ENCODE data around the gene KLF3. TPM values are rescaled to one million over a fixed set of nuclear protein-coding genes. Genes with fewer than 3 reads are reported as not detected.
A peak's percentile ranks its signal among the peaks of the same experiment; 100 is the strongest.

Gene KLF3
- total RNA-seq, 1 experiment from 2014 or later = 37.5 TPM

GRCh38 chr4:38715050-38715449 lies 51.1 kb downstream of the KLF3 start:
- no peak for DNase-seq
- Histone ChIP-seq H3F3A (ENCODE audit: insufficient read depth, low read depth) (peaks cover 10% of the 10 kb centered on the region; the same call in 1 of the 2 replicates), H3K27ac (no peak overlapping the region), H3K79me2 (ENCODE audit: low read depth) (no peaks in the 10 kb centered on the region), H3K4me1 (replicated peaks; ENCODE audit: insufficient read depth) (peaks cover 12% of the 10 kb centered on the region), H3K9me2 (ENCODE audit: insufficient read depth) (no peaks in the 10 kb centered on the region), H2AFZ (no peak overlapping the region), H3K9me3 (ENCODE audit: insufficient read depth, low read depth) (peaks cover 6% of the 10 kb centered on the region), H3K36me3 (ENCODE audit: low read depth) (no peaks in the 10 kb centered on the region), H4K20me1 (ENCODE audit: insufficient read depth) (no peaks in the 10 kb centered on the region), H3K4me3 (no peak overlapping the region), H3K4me2 (no peak overlapping the region), H3K27me3 (ENCODE audit: insufficient read depth, low read depth) (no peaks in the 10 kb centered on the region)
- CTCF ChIA-PET = no interaction called here
- BruUV-seq (replicated peaks) = no TSS peak
- TF ChIP-seq CTCF (conservative IDR thresholded peaks at IDR 0.05) = no peak
- no peak for TF ChIP-seq EZH2 (IDR thresholded peaks at IDR 0.05; ENCODE audit: low read depth)
- intact Hi-C loops (cut with micrococcal nuclease; ENCODE audit: unreplicated experiment) = no loop called here
- POLR2A ChIA-PET (ENCODE audit: unreplicated experiment) = interaction anchor here (0.7 kb wide), 1 partner anchor 9 kb away, joined by 3 read pairs; no protein-coding TSS in a partner anchor

GRCh38 chr4:38716256-38716655 lies 52.3 kb downstream of the KLF3 start:
- POLR2A ChIA-PET (ENCODE audit: unreplicated experiment) = no interaction called here

GRCh38 chr4:38717604-38718003 lies 53.6 kb downstream of the KLF3 start:
- Histone ChIP-seq H3K27me3 (ENCODE audit: insufficient read depth, low read depth) (no peaks in the 10 kb centered on the region), H4K20me1 (ENCODE audit: insufficient read depth) (no peaks in the 10 kb centered on the region), H3K9me2 (ENCODE audit: insufficient read depth) (no peaks in the 10 kb centered on the region), H3K36me3 (ENCODE audit: low read depth) (no peaks in the 10 kb centered on the region), H3F3A (ENCODE audit: insufficient read depth, low read depth) (peaks cover 10% of the 10 kb centered on the region; the same call in 1 of the 2 replicates), H2AFZ (no peak overlapping the region), H3K4me1 (replicated peaks; ENCODE audit: insufficient read depth) (peaks cover 18% of the 10 kb centered on the region), H3K4me3 (no peak overlapping the region), H3K9me3 (ENCODE audit: insufficient read depth, low read depth) (peaks cover 6% of the 10 kb centered on the region), H3K79me2 (ENCODE audit: low read depth) (no peaks in the 10 kb centered on the region), H3K27ac (peak overlapping the region; percentile 21), H3K4me2 (0 out of 2 replicates have a peak overlapping the region, but pooled peaks have one; percentile 17)
- BruUV-seq (replicated peaks) = no TSS peak
- intact Hi-C loops (cut with micrococcal nuclease; ENCODE audit: unreplicated experiment) = no loop called here
- TF ChIP-seq CTCF (conservative IDR thresholded peaks at IDR 0.05) (no peak), EZH2 (IDR thresholded peaks at IDR 0.05; ENCODE audit: low read depth) (no peak)
- DNase-seq = peak in 1 of 2 experiments; percentile 84
- ChIA-PET POLR2A (ENCODE audit: unreplicated experiment) (no interaction called here), CTCF (no interaction called here)

More at GRCh38 chr4:38716256-38716655, 52.3 kb downstream of the KLF3 start:
- intact Hi-C loops (cut with micrococcal nuclease; ENCODE audit: unreplicated experiment) = no loop called here
- H3K4me2 ChIP-seq = no peak overlapping the region
- no peaks in the 10 kb centered on the region for H3K9me2 ChIP-seq (ENCODE audit: insufficient read depth)
- no peak overlapping the region for H3K4me3 ChIP-seq
- peaks cover 10% of the 10 kb centered on the region; the same call in 1 of the 2 replicates for H3F3A ChIP-seq (ENCODE audit: insufficient read depth, low read depth)
- H3K36me3 ChIP-seq (ENCODE audit: low read depth) = no peaks in the 10 kb centered on the region
- peaks cover 12% of the 10 kb centered on the region for H3K4me1 ChIP-seq (replicated peaks; ENCODE audit: insufficient read depth)
- TF ChIP-seq CTCF (conservative IDR thresholded peaks at IDR 0.05) (no peak), EZH2 (IDR thresholded peaks at IDR 0.05; ENCODE audit: low read depth) (no peak)
- H4K20me1 ChIP-seq (ENCODE audit: insufficient read depth) = no peaks in the 10 kb centered on the region
- H3K9me3 ChIP-seq (ENCODE audit: insufficient read depth, low read depth) = peaks cover 6% of the 10 kb centered on the region
- no peaks in the 10 kb centered on the region for H3K79me2 ChIP-seq (ENCODE audit: low read depth)
- no TSS peak for BruUV-seq (replicated peaks)
- CTCF ChIA-PET = no interaction called here
- no peak overlapping the region for H3K27ac ChIP-seq
- no peak overlapping the region for H2AFZ ChIP-seq
- no peaks in the 10 kb centered on the region for H3K27me3 ChIP-seq (ENCODE audit: insufficient read depth, low read depth)
- no peak for DNase-seq

All from PC-9 (cell line).